Sigmoid colon (tissue), 7 donors: Measurements from ENCODE around the gene PCNX1. TPM values are rescaled to one million over a fixed set of nuclear protein-coding genes. Genes with fewer than 3 reads are reported as not detected.

ENCODE experiments used
- DNase-seq: peaks from one replicate; pipeline ENCODE4 v3.0.0-alpha.2; 2019
- H3K27ac ChIP-seq, 4 donors: fragments of 200-600 bp; sonication (generic); one replicate each; pipeline ENCODE4 v1.5.1; 2016 to 2019; ENCODE audit warnings: mild to moderate bottlenecking in 1 of 4
- H3K27me3 ChIP-seq, 3 donors: fragments of 200-600 bp; sonication (generic); one replicate each; pipeline ENCODE4 v1.5.1; 2019; ENCODE audit warnings: mild to moderate bottlenecking in 1 of 3
- H3K36me3 ChIP-seq, 4 donors: fragments of 200-600 bp; sonication (generic); one replicate each; pipeline ENCODE4 v1.5.1; 2016 to 2019
- H3K4me1 ChIP-seq, 4 donors: fragments of 200-600 bp; sonication (generic); one replicate each; pipeline ENCODE4 v1.5.1; 2017 to 2019
- H3K4me3 ChIP-seq, 4 donors: fragments of 200-600 bp; sonication (generic); one replicate each; pipeline ENCODE4 v1.5.1; 2017 to 2019; ENCODE audit warnings: mild to moderate bottlenecking in 2 of 4, moderate library complexity in 1 of 4
- H3K9me3 ChIP-seq, 4 donors: fragments of 200-600 bp in 3 of 4; sonication (generic) in 3 of 4; one replicate each; pipeline versions ENCODE4 v1.5.1 to v1.6.1; 2013 to 2019
- EP300 ChIP-seq, 4 donors: sonication (generic); formaldehyde crosslinking; IDR thresholded peaks; one replicate each; pipeline ENCODE4 v1.6.1; 2017; ENCODE audit warnings: antibody characterized with exemption in 4 of 4
- POLR2A ChIP-seq, 2 donors: fragments of 450-650 bp; IDR thresholded peaks; one replicate each; pipeline ENCODE4 v1.6.1; 2016; ENCODE audit warnings: antibody characterized with exemption in 2 of 2, mild to moderate bottlenecking in 2 of 2, moderate library complexity in 2 of 2
- POLR2AphosphoS5 ChIP-seq, 4 donors: sonication (generic); formaldehyde crosslinking; IDR thresholded peaks; one replicate each; pipeline ENCODE4 v1.6.1; 2017; ENCODE audit warnings: antibody characterized with exemption in 4 of 4
- WGBS, 2 donors: extraction: QIAGEN DNeasy Blood & Tissue Kit; methylation state at CpG; one replicate each; pipeline ENCODE4 v1.1.7; 2013; 5-methylcytosine and 5-hydroxymethylcytosine counted together
- intact Hi-C: fragments of 100-400 bp; cut with DNase I; formaldehyde crosslinking; loops from one replicate; pipeline ENCODE4 v1.15.1; 2023
- polyA plus RNA-seq, 3 donors: library from polyadenylated mRNA; stranded (reverse); fragments of 200-250 nt; gene quantifications; one replicate each; pipeline ENCODE4 v1.2.3, GENCODE V29; 2013
- total RNA-seq, 4 donors: library from RNA; depleted of rRNA; stranded (reverse); fragments of >200 nt; gene quantifications; one replicate each; pipeline ENCODE4 v1.1.0, GENCODE V29; 2016
- TF ChIP-seq, protein P1 (sequence below), 4 experiments: fragments of 450-650 bp in 3 of 4; fragments of 200-600 bp in 1 of 4; IDR thresholded peaks; one replicate each; pipeline ENCODE4 v1.5.1; 2016 to 2019; ENCODE audit warnings: antibody characterized with exemption in 4 of 4, mild to moderate bottlenecking in 3 of 4, moderate library complexity in 2 of 4
- donor health status: healthy with polysubstance abuse.
- donor health status: Bipolar disorder and iron deficiency.
- donor health status: healthy.

The PCNX1 gene
- total and polyA plus RNA-seq, 7 donors: 1.2 to 73.9 (median 62.8) TPM

DNA sequence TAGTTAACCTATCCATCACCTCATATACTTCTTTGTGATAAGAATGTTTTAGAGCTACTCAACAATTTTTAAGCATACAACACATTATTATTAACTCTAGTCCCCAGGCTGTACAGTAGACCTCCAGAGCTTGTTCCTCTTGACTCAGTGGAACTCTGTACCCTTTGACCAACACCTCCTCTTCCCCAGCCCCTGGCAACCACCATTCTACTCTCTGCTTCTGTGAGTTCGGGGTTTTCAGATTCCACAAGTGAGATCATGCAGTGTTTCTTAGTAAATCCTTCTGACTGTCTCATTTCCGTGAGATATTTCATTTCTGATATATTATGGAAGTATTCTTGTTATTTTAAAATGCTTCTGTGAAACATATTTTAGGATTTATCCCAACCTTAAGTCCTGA, 200.7 kb downstream of the PCNX1 start:
- Histone ChIP-seq H3K27me3 (no peaks in the 10 kb centered on the region), H3K4me1 (no peaks in the 10 kb centered on the region), H3K9me3 (no peaks in the 10 kb centered on the region), H3K4me3 (no peak overlapping the region), H3K27ac (no peak overlapping the region), H3K36me3 (peaks cover 4 to 73% (median 29%) of the 10 kb centered on the region in 4 donors)
- no peak for TF ChIP-seq EP300 (IDR thresholded peaks at IDR 0.05)
- TF ChIP-seq, protein P1, sequence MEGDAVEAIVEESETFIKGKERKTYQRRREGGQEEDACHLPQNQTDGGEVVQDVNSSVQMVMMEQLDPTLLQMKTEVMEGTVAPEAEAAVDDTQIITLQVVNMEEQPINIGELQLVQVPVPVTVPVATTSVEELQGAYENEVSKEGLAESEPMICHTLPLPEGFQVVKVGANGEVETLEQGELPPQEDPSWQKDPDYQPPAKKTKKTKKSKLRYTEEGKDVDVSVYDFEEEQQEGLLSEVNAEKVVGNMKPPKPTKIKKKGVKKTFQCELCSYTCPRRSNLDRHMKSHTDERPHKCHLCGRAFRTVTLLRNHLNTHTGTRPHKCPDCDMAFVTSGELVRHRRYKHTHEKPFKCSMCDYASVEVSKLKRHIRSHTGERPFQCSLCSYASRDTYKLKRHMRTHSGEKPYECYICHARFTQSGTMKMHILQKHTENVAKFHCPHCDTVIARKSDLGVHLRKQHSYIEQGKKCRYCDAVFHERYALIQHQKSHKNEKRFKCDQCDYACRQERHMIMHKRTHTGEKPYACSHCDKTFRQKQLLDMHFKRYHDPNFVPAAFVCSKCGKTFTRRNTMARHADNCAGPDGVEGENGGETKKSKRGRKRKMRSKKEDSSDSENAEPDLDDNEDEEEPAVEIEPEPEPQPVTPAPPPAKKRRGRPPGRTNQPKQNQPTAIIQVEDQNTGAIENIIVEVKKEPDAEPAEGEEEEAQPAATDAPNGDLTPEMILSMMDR (IDR thresholded peaks at IDR 0.05): no peak
- TF ChIP-seq POLR2A (IDR thresholded peaks at IDR 0.05): no peak
- TF ChIP-seq POLR2AphosphoS5 (IDR thresholded peaks at IDR 0.05): no peak
- WGBS, 2 donors: 95 to 97% methylated on average over 2 of the region's 2 CpGs
- DNase-seq: no peak
- intact Hi-C loops: no loop called here

- H3K4me1 ChIP-seq: no peaks in the 10 kb centered on the region
- DNase-seq: no peak
- TF ChIP-seq POLR2A (IDR thresholded peaks at IDR 0.05) (no peak), EP300 (IDR thresholded peaks at IDR 0.05) (no peak), POLR2AphosphoS5 (IDR thresholded peaks at IDR 0.05) (no peak)
- TF ChIP-seq, protein P1 (IDR thresholded peaks at IDR 0.05): no peak
- 92 to 94% methylated on average over 16 of the region's 16 CpGs for WGBS, 2 donors
- H3K27me3 ChIP-seq: no peaks in the 10 kb centered on the region
- intact Hi-C loops: no loop called here
- no peaks in the 10 kb centered on the region for H3K9me3 ChIP-seq
- no peak overlapping the region for H3K27ac ChIP-seq
- H3K36me3 ChIP-seq: peaks cover 4 to 68% (median 26%) of the 10 kb centered on the region in 4 donors
- H3K4me3 ChIP-seq: no peak overlapping the region
Observed at GRCh38 chr14:71108398-71109119, 201.3 kb downstream of the PCNX1 start.

DNA sequence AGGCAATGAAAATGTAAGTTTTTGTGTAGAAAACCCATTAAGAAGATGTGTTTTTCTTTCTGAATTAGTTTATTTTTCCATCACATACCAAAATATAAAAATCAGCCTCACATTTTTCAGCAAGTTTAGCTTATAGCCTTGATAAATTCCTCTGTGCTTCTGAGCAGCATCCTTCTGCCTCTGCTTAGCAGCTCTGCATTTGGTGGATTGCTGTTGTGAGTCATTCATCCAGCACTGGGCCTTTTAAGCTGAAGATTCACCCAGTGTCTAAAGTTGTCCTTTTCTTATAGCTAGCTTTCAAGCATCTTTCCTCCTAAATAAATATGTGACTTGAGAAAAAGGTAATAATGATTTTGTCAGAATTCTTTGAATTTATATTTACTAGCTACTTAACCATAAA, 206.1 kb downstream of the PCNX1 start:
- H3K27ac ChIP-seq: no peak overlapping the region
- no peak overlapping the region for H3K4me3 ChIP-seq
- DNase-seq: no peak
- no peaks in the 10 kb centered on the region for H3K9me3 ChIP-seq
- H3K27me3 ChIP-seq: no peaks in the 10 kb centered on the region
- intact Hi-C loops: no loop called here
- peaks cover 4 to 30% (median 19%) of the 10 kb centered on the region in 4 donors for H3K36me3 ChIP-seq
- no peak for TF ChIP-seq EP300 (IDR thresholded peaks at IDR 0.05)
- TF ChIP-seq POLR2A (IDR thresholded peaks at IDR 0.05): no peak
- TF ChIP-seq, protein P1 (IDR thresholded peaks at IDR 0.05): no peak
- no peak for TF ChIP-seq POLR2AphosphoS5 (IDR thresholded peaks at IDR 0.05)
- H3K4me1 ChIP-seq: peaks cover 0 to 26% (median 25%) of the 10 kb centered on the region in 4 donors

DNA sequence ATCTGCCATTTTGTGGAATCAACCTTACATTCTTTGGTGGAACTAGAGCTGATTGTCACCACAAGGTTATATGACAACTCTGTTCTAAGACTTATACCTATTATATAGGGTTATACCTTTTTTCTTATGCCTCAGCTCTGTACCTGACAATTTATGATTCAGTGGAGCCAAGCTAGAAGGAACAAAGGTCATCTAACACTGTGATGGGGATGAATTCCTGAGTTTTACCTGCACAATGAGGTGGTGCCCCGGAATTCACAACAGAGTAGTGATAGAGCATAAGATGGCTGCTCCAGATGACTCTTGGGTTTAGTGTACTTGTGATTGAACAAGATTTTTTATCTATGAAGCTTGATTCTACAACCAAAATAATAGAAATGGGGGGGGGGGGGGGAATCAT, 207.3 kb downstream of the PCNX1 start:
- WGBS, 2 donors: 45 to 81% methylated on average over 1 of the region's 1 CpG
- DNase-seq: no peak
- Histone ChIP-seq H3K27me3 (no peaks in the 10 kb centered on the region), H3K36me3 (peaks cover 0 to 18% (median 9%) of the 10 kb centered on the region in 4 donors), H3K9me3 (no peaks in the 10 kb centered on the region), H3K27ac (no peak overlapping the region), H3K4me3 (no peak overlapping the region), H3K4me1 (peaks cover 0 to 29% (median 26%) of the 10 kb centered on the region in 4 donors)
- intact Hi-C loops: no loop called here
- TF ChIP-seq EP300 (IDR thresholded peaks at IDR 0.05): no peak
- TF ChIP-seq, protein P1 (IDR thresholded peaks at IDR 0.05): no peak

DNA sequence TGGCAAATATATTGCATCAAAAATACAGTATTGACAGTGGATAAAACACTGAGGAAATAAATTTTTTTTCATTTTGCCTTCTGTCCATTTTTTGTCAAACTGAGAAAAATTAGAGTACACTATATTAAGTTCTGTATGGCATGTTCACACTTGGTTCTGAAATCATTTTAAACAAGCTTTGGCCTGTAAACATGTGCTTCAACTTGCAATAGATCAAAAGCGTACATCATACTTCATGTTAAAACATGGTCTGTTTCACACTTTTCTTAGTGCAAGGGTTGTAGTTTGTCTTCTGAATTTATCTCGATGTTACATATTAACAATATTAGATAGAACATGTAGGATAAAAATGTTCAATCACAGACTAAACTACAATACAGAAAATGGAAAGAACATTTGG, 208.0 kb downstream of the PCNX1 start:
- Histone ChIP-seq H3K27me3 (no peaks in the 10 kb centered on the region), H3K4me3 (no peak overlapping the region), H3K4me1 (peaks cover 0 to 29% (median 26%) of the 10 kb centered on the region in 4 donors), H3K27ac (no peak overlapping the region), H3K36me3 (peaks cover 0 to 11% (median 3%) of the 10 kb centered on the region in 4 donors), H3K9me3 (no peaks in the 10 kb centered on the region)
- WGBS, 2 donors: 90 to 91% methylated on average over 2 of the region's 2 CpGs
- DNase-seq: no peak
- intact Hi-C loops: no loop called here
- TF ChIP-seq EP300 (IDR thresholded peaks at IDR 0.05) (no peak), POLR2A (IDR thresholded peaks at IDR 0.05) (no peak), POLR2AphosphoS5 (IDR thresholded peaks at IDR 0.05) (no peak)
- TF ChIP-seq, protein P1 (IDR thresholded peaks at IDR 0.05): no peak
